WTC11 (cell line): ENCODE results near the gene RABAC1.

Source experiments
- ATF1 ChIP-seq: sonication (generic); formaldehyde crosslinking; IDR thresholded peaks from 2 replicates; pipeline ENCODE4 v1.8.1; 2023; ENCODE audit warnings: mild to moderate bottlenecking, moderate library complexity, missing genetic modification reagents
- CREB1 ChIP-seq: sonication (generic); formaldehyde crosslinking; IDR thresholded peaks from 2 replicates; pipeline ENCODE4 v1.8.0; 2023; ENCODE audit warnings: mild to moderate bottlenecking, missing genetic modification reagents
- GRHL2 ChIP-seq: fragments of 250-450 bp; sonication (Bioruptor Pico); IDR thresholded peaks from 2 replicates; pipeline ENCODE4 v1.8.0; 2022; ENCODE audit warnings: mild to moderate bottlenecking, moderate library complexity; ENCODE audit not compliant: insufficient replicate concordance, severe bottlenecking
- MYBL2 ChIP-seq: sonication (generic); formaldehyde crosslinking; IDR thresholded peaks from 2 replicates; pipeline ENCODE4 v1.8.1; 2023; ENCODE audit warnings: mild to moderate bottlenecking, moderate library complexity, missing genetic modification reagents
- TP53 ChIP-seq: sonication (generic); formaldehyde crosslinking; IDR thresholded peaks from 2 replicates; pipeline ENCODE4 v1.8.1; 2023; ENCODE audit warnings: mild to moderate bottlenecking, missing genetic modification reagents
- ZBTB21 ChIP-seq: sonication (generic); formaldehyde crosslinking; IDR thresholded peaks from 2 replicates; pipeline ENCODE4 v1.8.1; 2023; ENCODE audit warnings: mild to moderate bottlenecking, missing genetic modification reagents, borderline replicate concordance
- TF ChIP-seq, protein P1 (sequence below): sonication (generic); formaldehyde crosslinking; IDR thresholded peaks from 2 replicates; pipeline ENCODE4 v1.8.1; 2023; ENCODE audit warnings: mild to moderate bottlenecking, moderate library complexity, missing genetic modification reagents
- TF ChIP-seq, protein P2 (sequence below): fragments of 200-600 bp; IDR thresholded peaks from 2 replicates; pipeline ENCODE4 v1.8.0; 2022; ENCODE audit warnings: antibody characterized with exemption
- TF ChIP-seq, protein P3 (sequence below): sonication (generic); formaldehyde crosslinking; IDR thresholded peaks from 2 replicates; pipeline ENCODE4 v1.8.0; 2022; ENCODE audit warnings: mild to moderate bottlenecking, missing genetic modification reagents
- TF ChIP-seq, protein P4 (sequence below): sonication (generic); formaldehyde crosslinking; IDR thresholded peaks from 2 replicates; pipeline ENCODE4 v1.8.0; 2022; ENCODE audit warnings: mild to moderate bottlenecking, missing genetic modification reagents

DNA sequence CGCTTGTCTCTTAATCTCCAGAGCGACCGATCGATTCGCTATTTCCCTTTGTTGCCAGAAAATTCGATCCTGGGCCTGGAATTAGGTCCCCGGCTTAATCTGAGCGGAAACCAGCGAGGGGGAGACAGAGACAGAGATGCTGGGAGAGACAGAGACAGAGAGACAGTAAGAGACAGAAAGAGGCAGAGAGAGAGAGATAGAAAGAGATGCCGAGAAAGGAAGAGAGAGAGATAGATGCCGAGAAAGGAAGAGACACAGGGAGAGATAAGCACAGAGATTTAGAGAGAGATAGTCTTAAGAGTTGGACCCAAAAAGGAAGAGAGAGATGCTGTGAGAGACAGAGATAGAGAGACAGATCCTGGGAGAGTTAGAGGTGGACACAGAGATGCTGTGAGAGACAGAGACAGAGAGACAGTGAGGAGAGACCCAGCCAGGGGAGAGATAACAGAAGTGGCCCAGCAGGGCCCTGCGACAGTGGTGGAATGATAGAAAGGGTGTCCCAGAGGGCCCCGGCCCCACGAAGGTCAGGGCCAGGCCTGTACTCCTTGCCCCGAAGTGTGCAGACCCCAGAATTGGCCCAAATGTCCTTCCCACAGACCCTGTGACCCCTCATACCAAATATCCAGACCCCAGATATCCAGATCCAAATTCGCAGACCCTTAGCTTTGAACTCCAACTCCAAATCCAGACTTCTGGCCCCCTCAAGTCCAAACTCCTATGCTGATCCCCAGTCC, 32.2 kb downstream of the RABAC1 start:
- no peak for TF ChIP-seq CREB1 (CRISPR knock-in tag)
- TF ChIP-seq, protein P1, sequence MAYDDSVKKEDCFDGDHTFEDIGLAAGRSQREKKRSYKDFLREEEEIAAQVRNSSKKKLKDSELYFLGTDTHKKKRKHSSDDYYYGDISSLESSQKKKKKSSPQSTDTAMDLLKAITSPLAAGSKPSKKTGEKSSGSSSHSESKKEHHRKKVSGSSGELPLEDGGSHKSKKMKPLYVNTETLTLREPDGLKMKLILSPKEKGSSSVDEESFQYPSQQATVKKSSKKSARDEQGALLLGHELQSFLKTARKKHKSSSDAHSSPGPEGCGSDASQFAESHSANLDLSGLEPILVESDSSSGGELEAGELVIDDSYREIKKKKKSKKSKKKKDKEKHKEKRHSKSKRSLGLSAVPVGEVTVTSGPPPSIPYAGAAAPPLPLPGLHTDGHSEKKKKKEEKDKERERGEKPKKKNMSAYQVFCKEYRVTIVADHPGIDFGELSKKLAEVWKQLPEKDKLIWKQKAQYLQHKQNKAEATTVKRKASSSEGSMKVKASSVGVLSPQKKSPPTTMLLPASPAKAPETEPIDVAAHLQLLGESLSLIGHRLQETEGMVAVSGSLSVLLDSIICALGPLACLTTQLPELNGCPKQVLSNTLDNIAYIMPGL: no peak
- TF ChIP-seq, protein P2, sequence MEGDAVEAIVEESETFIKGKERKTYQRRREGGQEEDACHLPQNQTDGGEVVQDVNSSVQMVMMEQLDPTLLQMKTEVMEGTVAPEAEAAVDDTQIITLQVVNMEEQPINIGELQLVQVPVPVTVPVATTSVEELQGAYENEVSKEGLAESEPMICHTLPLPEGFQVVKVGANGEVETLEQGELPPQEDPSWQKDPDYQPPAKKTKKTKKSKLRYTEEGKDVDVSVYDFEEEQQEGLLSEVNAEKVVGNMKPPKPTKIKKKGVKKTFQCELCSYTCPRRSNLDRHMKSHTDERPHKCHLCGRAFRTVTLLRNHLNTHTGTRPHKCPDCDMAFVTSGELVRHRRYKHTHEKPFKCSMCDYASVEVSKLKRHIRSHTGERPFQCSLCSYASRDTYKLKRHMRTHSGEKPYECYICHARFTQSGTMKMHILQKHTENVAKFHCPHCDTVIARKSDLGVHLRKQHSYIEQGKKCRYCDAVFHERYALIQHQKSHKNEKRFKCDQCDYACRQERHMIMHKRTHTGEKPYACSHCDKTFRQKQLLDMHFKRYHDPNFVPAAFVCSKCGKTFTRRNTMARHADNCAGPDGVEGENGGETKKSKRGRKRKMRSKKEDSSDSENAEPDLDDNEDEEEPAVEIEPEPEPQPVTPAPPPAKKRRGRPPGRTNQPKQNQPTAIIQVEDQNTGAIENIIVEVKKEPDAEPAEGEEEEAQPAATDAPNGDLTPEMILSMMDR: no peak
- TF ChIP-seq ZBTB21 (CRISPR knock-in tag): no peak
- TF ChIP-seq, protein P3, sequence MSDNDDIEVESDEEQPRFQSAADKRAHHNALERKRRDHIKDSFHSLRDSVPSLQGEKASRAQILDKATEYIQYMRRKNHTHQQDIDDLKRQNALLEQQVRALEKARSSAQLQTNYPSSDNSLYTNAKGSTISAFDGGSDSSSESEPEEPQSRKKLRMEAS (CRISPR knock-in tag): no peak
- no peak for TF ChIP-seq TP53 (CRISPR knock-in tag)
- TF ChIP-seq, protein P4, sequence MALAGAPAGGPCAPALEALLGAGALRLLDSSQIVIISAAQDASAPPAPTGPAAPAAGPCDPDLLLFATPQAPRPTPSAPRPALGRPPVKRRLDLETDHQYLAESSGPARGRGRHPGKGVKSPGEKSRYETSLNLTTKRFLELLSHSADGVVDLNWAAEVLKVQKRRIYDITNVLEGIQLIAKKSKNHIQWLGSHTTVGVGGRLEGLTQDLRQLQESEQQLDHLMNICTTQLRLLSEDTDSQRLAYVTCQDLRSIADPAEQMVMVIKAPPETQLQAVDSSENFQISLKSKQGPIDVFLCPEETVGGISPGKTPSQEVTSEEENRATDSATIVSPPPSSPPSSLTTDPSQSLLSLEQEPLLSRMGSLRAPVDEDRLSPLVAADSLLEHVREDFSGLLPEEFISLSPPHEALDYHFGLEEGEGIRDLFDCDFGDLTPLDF: no peak
- no peak for TF ChIP-seq GRHL2 (CRISPR knock-in tag)
- TF ChIP-seq ATF1 (CRISPR knock-in tag): no peak
- TF ChIP-seq MYBL2 (CRISPR knock-in tag): no peak
